IMR-90 (cell line): Measurements from ENCODE around the gene CDCP1. TPM values are rescaled to one million over a fixed set of nuclear protein-coding genes. Genes with fewer than 3 reads are reported as not detected.

Source experiments
- ATAC-seq: fragments of 200-7000 bp; cut with Tn5 transposase; 2 replicates; pipeline ENCODE4 v1.9.1; 2020; ENCODE audit warnings: low read depth, mild to moderate bottlenecking, moderate library complexity
- BruUV-seq: library from RNA; stranded (reverse); fragments of 400-500 nt; replicated peaks from 2 replicates; lab custom pipeline; 2021; lab: Mats Ljungman, UMichigan
- CTCF ChIA-PET: fragments of 300-600 bp; formaldehyde crosslinking; extraction: SDS; loops from one replicate; lab custom pipeline; 2021; ENCODE audit warnings: antibody characterized with exemption; lab: Yijun Ruan, JAX
- POLR2A ChIA-PET: fragments of 300-600 bp; sonication (Branson Sonifier 250); formaldehyde crosslinking; loops from one replicate; lab custom pipeline; 2022; ENCODE audit warnings: antibody characterized with exemption; ENCODE audit not compliant: unreplicated experiment; lab: Charles Lee
- DNase-seq: peaks from one replicate; pipeline ENCODE4 v3.0.0; 2013
- H2AFZ ChIP-seq: replicated peaks from 2 replicates; pipeline ENCODE3; 2013; ENCODE audit warnings: low read length, mild to moderate bottlenecking; ENCODE audit not compliant: poor library complexity
- H2AK5ac ChIP-seq: 2 replicates; pipeline ENCODE4 v1.6.1; 2013; ENCODE audit warnings: low read depth, low read length, inconsistent platforms
- H2AK9ac ChIP-seq: replicated peaks from 2 replicates; pipeline ENCODE3; 2013; ENCODE audit warnings: mild to moderate bottlenecking, low read depth, low read length, moderate library complexity; ENCODE audit not compliant: poor library complexity
- H2BK120ac ChIP-seq: 2 replicates; pipeline ENCODE4 v1.6.1; 2013; ENCODE audit warnings: low read depth, low read length, inconsistent platforms
- H2BK15ac ChIP-seq: 3 replicates; pipeline ENCODE4 v1.6.1; 2013; ENCODE audit warnings: low read depth, low read length, inconsistent platforms
- H2BK20ac ChIP-seq: 2 replicates; pipeline ENCODE4 v1.6.1; 2013; ENCODE audit warnings: low read depth, mild to moderate bottlenecking, inconsistent platforms, low read length, moderate library complexity
- H2BK5ac ChIP-seq: 2 replicates; pipeline ENCODE4 v1.6.1; 2013; ENCODE audit warnings: mild to moderate bottlenecking, low read depth, low read length, inconsistent platforms; ENCODE audit not compliant: poor library complexity, severe bottlenecking
- H3K14ac ChIP-seq: replicated peaks from 2 replicates; pipeline ENCODE4 v1.6.1; 2013; ENCODE audit warnings: low read depth, low read length, inconsistent platforms
- H3K18ac ChIP-seq: 2 replicates; pipeline ENCODE4 v1.6.1; 2013; ENCODE audit warnings: low read depth, low read length, control low read depth
- H3K23ac ChIP-seq: 2 replicates; pipeline ENCODE4 v1.6.1; 2013; ENCODE audit warnings: low read depth, low read length, inconsistent platforms
- H3K27ac ChIP-seq: 2 replicates; pipeline ENCODE4 v1.5.1; 2013; ENCODE audit warnings: mild to moderate bottlenecking, control low read depth, low read length; ENCODE audit not compliant: insufficient read depth
- H3K27me3 ChIP-seq: 2 replicates; pipeline ENCODE4 v1.6.1; 2013; ENCODE audit warnings: low read length; ENCODE audit not compliant: control insufficient read depth, insufficient read depth
- H3K36me3 ChIP-seq: 2 replicates; pipeline ENCODE4 v1.6.1; 2013; ENCODE audit warnings: low read length, mixed read lengths; ENCODE audit not compliant: control insufficient read depth, insufficient read depth
- H3K4ac ChIP-seq: 2 replicates; pipeline ENCODE4 v1.6.1; 2013; ENCODE audit warnings: low read depth, low read length, inconsistent platforms
- H3K4me1 ChIP-seq: 2 replicates; pipeline ENCODE4 v1.6.1; 2013; ENCODE audit warnings: low read length, mixed read lengths; ENCODE audit not compliant: control insufficient read depth, insufficient read depth
- H3K4me2 ChIP-seq: 2 replicates; pipeline ENCODE4 v1.6.1; 2013; ENCODE audit warnings: low read depth, mild to moderate bottlenecking, control low read depth, low read length, moderate library complexity
- H3K4me3 ChIP-seq: 2 replicates; pipeline ENCODE4 v1.5.1; 2013; ENCODE audit warnings: low read depth, mild to moderate bottlenecking, control low read depth, low read length, moderate library complexity; ENCODE audit not compliant: insufficient read depth
- H3K56ac ChIP-seq: 2 replicates; pipeline ENCODE4 v1.6.1; 2013; ENCODE audit warnings: low read length, inconsistent platforms; ENCODE audit not compliant: insufficient read depth; ENCODE audit errors: extremely low read depth
- H3K79me1 ChIP-seq, 2 experiments: 2 replicates each; pipeline ENCODE4 v1.6.1; 2013; ENCODE audit warnings: low read length in 2 of 2, inconsistent platforms in 1 of 2, low read depth in 1 of 2
- H3K9ac ChIP-seq: 2 replicates; pipeline ENCODE4 v1.6.1; 2013; ENCODE audit warnings: low read depth, low read length, control low read depth
- H3K9me1 ChIP-seq: 2 replicates; pipeline ENCODE4 v1.6.1; 2013; ENCODE audit warnings: low read length, inconsistent platforms; ENCODE audit not compliant: insufficient read depth
- H3K9me3 ChIP-seq: 2 replicates; pipeline ENCODE4 v1.6.1; 2013; ENCODE audit warnings: low read length; ENCODE audit not compliant: control insufficient read depth, insufficient read depth
- H4K20me1 ChIP-seq: 2 replicates; pipeline ENCODE4 v1.6.1; 2013; ENCODE audit warnings: low read length, inconsistent platforms; ENCODE audit not compliant: insufficient read depth
- H4K5ac ChIP-seq: 2 replicates; pipeline ENCODE4 v1.6.1; 2013; ENCODE audit warnings: mild to moderate bottlenecking, low read depth, low read length, control low read depth
- H4K8ac ChIP-seq, 2 experiments: 2 replicates each; pipeline ENCODE4 v1.6.1; 2013; ENCODE audit warnings: low read depth in 2 of 2, low read length in 2 of 2, control low read depth in 1 of 2, inconsistent platforms in 1 of 2
- H4K91ac ChIP-seq: 2 replicates; pipeline ENCODE4 v1.6.1; 2013; ENCODE audit warnings: low read depth, low read length, inconsistent platforms; ENCODE audit not compliant: insufficient read depth
- BHLHE40 ChIP-seq: fragments of 150-350 bp; IDR thresholded peaks from 2 replicates; pipeline ENCODE4 v1.6.1; 2016; ENCODE audit warnings: mild to moderate bottlenecking, low read depth, low read length
- CEBPB ChIP-seq: IDR thresholded peaks from 2 replicates; pipeline ENCODE4 v1.6.1; 2012; ENCODE audit warnings: low read depth, low read length, improper control_type of control experiment
- FOS ChIP-seq: fragments of 150-350 bp; IDR thresholded peaks from 2 replicates; pipeline ENCODE4 v1.6.1; 2016; ENCODE audit warnings: low read depth, low read length
- MAFK ChIP-seq: IDR thresholded peaks from 2 replicates; pipeline ENCODE4 v1.6.1; 2012; ENCODE audit warnings: low read depth, low read length, improper control_type of control experiment
- MXI1 ChIP-seq: IDR thresholded peaks from 2 replicates; pipeline ENCODE4 v1.6.1; 2012; ENCODE audit warnings: low read depth, mild to moderate bottlenecking, low read length, moderate library complexity, borderline replicate concordance
- NFE2L2 ChIP-seq: fragments of 150-350 bp; IDR thresholded peaks from 2 replicates; pipeline ENCODE4 v1.6.1; 2016; ENCODE audit warnings: low read depth, mild to moderate bottlenecking, low read length
- POLR2A ChIP-seq: IDR thresholded peaks from 2 replicates; pipeline ENCODE4 v1.6.1; 2012; ENCODE audit warnings: mild to moderate bottlenecking, low read depth, low read length
- RAD21 ChIP-seq: IDR thresholded peaks from 2 replicates; pipeline ENCODE4 v1.6.1; 2012; ENCODE audit warnings: low read length, improper control_type of control experiment
- RCOR1 ChIP-seq: IDR thresholded peaks from 2 replicates; pipeline ENCODE4 v1.6.1; 2012; ENCODE audit warnings: mild to moderate bottlenecking, low read length, improper control_type of control experiment; ENCODE audit not compliant: insufficient replicate concordance
- RFX5 ChIP-seq: IDR thresholded peaks from 2 replicates; pipeline ENCODE4 v1.8.0; 2012; ENCODE audit warnings: low read depth, mild to moderate bottlenecking, low read length, moderate library complexity
- USF2 ChIP-seq: fragments of 150-350 bp; IDR thresholded peaks from 2 replicates; pipeline ENCODE4 v1.6.1; 2017; ENCODE audit warnings: mild to moderate bottlenecking, antibody characterized with exemption, low read length, low read depth
- WGBS, 2 experiments: methylation state at CpG; one replicate each; pipeline versions ENCODE4 v1.1.5 to v1.1.7; 2013; ENCODE audit warnings: missing lambda C conversion rate in 2 of 2; ENCODE audit not compliant: insufficient read length in 1 of 2; ENCODE audit errors: extremely low coverage in 2 of 2; 5-methylcytosine and 5-hydroxymethylcytosine counted together
- dilution Hi-C: fragments of 300-500 bp; cut with HindIII; formaldehyde crosslinking; loops from one replicate; pipeline ENCODE4 v1.14.3; 2018; ENCODE audit warnings: low sequenced_read_pairs; ENCODE audit not compliant: unreplicated experiment
- in situ Hi-C: fragments of 300-500 bp; cut with MboI; formaldehyde crosslinking; loops from 3 replicates; pipeline ENCODE4 v1.14.3; 2019; ENCODE audit warnings: low sequenced_read_pairs, inconsistent platforms, mixed read lengths
- intact Hi-C: fragments of 100-400 bp; cut with micrococcal nuclease; formaldehyde crosslinking; loops from 2 replicates; pipeline ENCODE4 v1.10.0; 2022
- polyA plus RNA-seq, 3 experiments: library from polyadenylated mRNA; depleted of rRNA; stranded (reverse); fragments of >200 nt; gene quantifications; 2 replicates each; pipeline ENCODE4 v1.2.3, GENCODE V29; 2012; ENCODE audit warnings: low replicate concordance in 1 of 3
- total RNA-seq: library from RNA; depleted of rRNA; stranded (reverse); fragments of >200 nt; gene quantifications from 2 replicates; pipeline ENCODE4 v1.2.3, GENCODE V29; 2012
- TF ChIP-seq, protein P1 (sequence below): conservative IDR thresholded peaks from 2 replicates; pipeline ENCODE4 v1.5.1; 2012; ENCODE audit warnings: mild to moderate bottlenecking, low read depth, low read length, improper control_type of control experiment

The CDCP1 gene
- total and polyA plus RNA-seq, 2 of the 4 experiments (the other 2 are of a cell fraction) = 2.5 to 3.8 TPM

- TF ChIP-seq, protein P1, sequence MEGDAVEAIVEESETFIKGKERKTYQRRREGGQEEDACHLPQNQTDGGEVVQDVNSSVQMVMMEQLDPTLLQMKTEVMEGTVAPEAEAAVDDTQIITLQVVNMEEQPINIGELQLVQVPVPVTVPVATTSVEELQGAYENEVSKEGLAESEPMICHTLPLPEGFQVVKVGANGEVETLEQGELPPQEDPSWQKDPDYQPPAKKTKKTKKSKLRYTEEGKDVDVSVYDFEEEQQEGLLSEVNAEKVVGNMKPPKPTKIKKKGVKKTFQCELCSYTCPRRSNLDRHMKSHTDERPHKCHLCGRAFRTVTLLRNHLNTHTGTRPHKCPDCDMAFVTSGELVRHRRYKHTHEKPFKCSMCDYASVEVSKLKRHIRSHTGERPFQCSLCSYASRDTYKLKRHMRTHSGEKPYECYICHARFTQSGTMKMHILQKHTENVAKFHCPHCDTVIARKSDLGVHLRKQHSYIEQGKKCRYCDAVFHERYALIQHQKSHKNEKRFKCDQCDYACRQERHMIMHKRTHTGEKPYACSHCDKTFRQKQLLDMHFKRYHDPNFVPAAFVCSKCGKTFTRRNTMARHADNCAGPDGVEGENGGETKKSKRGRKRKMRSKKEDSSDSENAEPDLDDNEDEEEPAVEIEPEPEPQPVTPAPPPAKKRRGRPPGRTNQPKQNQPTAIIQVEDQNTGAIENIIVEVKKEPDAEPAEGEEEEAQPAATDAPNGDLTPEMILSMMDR = no peak
Observed at GRCh38 chr3:45071075-45071474, 75.1 kb downstream of the CDCP1 start (continued).

GRCh38 chr3:45067941-45068340 is 78.2 kb downstream of the CDCP1 start:
- intact Hi-C loops (no loop called here), in situ Hi-C loops (no loop called here), dilution Hi-C loops (no loop called here)
- Histone ChIP-seq H3K27me3 (no peaks in the 10 kb centered on the region), H4K91ac (peak overlapping the region; percentile 38; the same call in 1 of the 2 replicates), H4K5ac (peak overlapping the region; percentile 60; the same call in 1 of the 2 replicates), H3K9me1 (peaks cover 14% of the 10 kb centered on the region), H3K23ac (peak overlapping the region; percentile 8; the same call in 1 of the 2 replicates), H3K18ac (peak overlapping the region; percentile 83; the same call in 1 of the 2 replicates), H3K4ac (peak overlapping the region; percentile 63; the same call in 1 of the 2 replicates), H2AFZ (no peak overlapping the region), H2BK5ac (peak overlapping the region; percentile 76), H3K36me3 (no peaks in the 10 kb centered on the region; the same call in 1 of the 2 replicates), H4K20me1 (no peaks in the 10 kb centered on the region), H2BK20ac (peak overlapping the region; percentile 40; the same call in 1 of the 2 replicates), H2AK5ac (peak overlapping the region; percentile 81), H3K4me2 (no peak overlapping the region), H3K4me3 (no peak overlapping the region), H3K14ac (peak overlapping the region; percentile 20), H4K8ac (peak overlapping the region; percentile 38 to 98; a peak in 3 of 4 replicates), H2BK15ac (peak overlapping the region; percentile 97), H2AK9ac (peak overlapping the region; percentile 37), H3K4me1 (peaks cover 15% of the 10 kb centered on the region), H3K27ac (no peak overlapping the region), H3K9me3 (peaks cover 3% of the 10 kb centered on the region; the same call in 1 of the 2 replicates), H2BK120ac (peak overlapping the region; percentile 99; the same call in 1 of the 2 replicates), H3K56ac (no peak overlapping the region), H3K79me1 (peaks cover 0 to 11% of the 10 kb centered on the region in 2 experiments; a peak in 2 of 4 replicates), H3K9ac (no peak overlapping the region)
- no TSS peak for BruUV-seq
- DNase-seq = no peak
- ChIA-PET POLR2A (no interaction called here), CTCF (no interaction called here)
- WGBS, 2 experiments = no CpG with 5 or more reads among the region's 3 CpGs
- no peak for ATAC-seq
- TF ChIP-seq RCOR1 = no peak
- no peak for TF ChIP-seq NFE2L2
- TF ChIP-seq MXI1 = no peak
- TF ChIP-seq RFX5 = no peak
- TF ChIP-seq USF2 = no peak
- no peak for TF ChIP-seq POLR2A
- TF ChIP-seq RAD21 = no peak
- no peak for TF ChIP-seq BHLHE40
- TF ChIP-seq, protein P1 = no peak
- no peak for TF ChIP-seq CEBPB
- no peak for TF ChIP-seq MAFK
- no peak for TF ChIP-seq FOS
